Testis (tissue), 2 donors: ENCODE data around the gene AUH.

Source experiments
- CTCF ChIP-seq, 3 experiments: fragments of 450-650 bp in 2 of 3; fragments of 200-600 bp in 1 of 3; sonication (generic) in 1 of 3; IDR thresholded peaks; one replicate each; pipeline ENCODE4 v1.5.1; 2016 to 2019; ENCODE audit warnings: antibody characterized with exemption in 3 of 3, mild to moderate bottlenecking in 2 of 3, moderate library complexity in 1 of 3
- POLR2A ChIP-seq: fragments of 450-650 bp; IDR thresholded peaks from one replicate; pipeline ENCODE4 v1.6.1; 2017; ENCODE audit warnings: antibody characterized with exemption, mild to moderate bottlenecking, moderate library complexity

DNA sequence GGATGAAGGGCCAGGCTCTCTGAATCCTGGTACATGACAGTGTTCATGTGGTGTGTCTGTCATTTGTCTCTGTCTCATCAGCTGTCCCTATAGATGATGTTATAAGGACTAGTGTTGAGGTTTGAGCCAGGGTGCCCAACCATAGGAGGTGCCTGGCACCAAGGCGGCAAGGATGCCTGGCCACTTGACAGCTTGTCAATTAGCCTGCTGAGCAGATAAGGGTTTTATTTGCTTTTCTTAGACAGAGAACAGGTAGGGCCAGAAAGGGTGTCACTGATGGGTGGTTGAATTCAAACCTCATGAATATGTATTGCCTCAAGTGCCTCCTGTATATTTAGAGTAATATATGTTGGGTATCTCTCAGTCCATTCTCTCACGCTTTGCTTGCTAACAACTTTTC, 30.1 kb upstream of the AUH start:
- TF ChIP-seq CTCF (IDR thresholded peaks at IDR 0.05) = no peak
- TF ChIP-seq POLR2A = no peak
